ENCODE measurements around the gene GOLGA8B.

GOLGA8B gene

DNA sequence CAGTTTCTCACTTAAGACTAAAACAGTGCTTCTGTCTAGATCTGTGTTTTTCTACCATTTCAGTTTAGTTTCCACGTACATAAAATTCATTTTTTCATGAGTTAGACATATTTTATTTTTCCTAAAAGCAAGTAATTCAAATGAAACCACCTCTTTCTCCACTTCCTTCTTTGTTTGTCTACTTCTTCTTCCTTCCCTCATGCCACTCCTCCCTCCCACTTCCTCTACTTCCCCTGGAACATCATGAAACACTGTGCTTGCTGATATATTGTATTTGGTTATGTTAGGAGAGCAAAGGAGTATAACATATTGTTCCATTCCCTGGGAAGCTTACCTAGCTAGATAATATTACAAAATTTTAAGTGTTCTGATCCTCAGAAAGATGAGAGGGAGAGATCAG is 36.7 kb upstream of the GOLGA8B start:
- no peak for TF ChIP-seq CTCF (IDR thresholded peaks at IDR 0.05; ENCODE audit: borderline replicate concordance, control extremely low read depth, extremely low read depth, insufficient read depth, missing control alignments)
- DNase-seq (ENCODE audit: low spot score): no peak
- in situ Hi-C loops (cut with MboI; ENCODE audit: low sequenced_read_pairs, unreplicated experiment): loop anchor here (25.0 kb wide), 1 partner anchor 108 kb away; no protein-coding TSS in a partner anchor

DNA sequence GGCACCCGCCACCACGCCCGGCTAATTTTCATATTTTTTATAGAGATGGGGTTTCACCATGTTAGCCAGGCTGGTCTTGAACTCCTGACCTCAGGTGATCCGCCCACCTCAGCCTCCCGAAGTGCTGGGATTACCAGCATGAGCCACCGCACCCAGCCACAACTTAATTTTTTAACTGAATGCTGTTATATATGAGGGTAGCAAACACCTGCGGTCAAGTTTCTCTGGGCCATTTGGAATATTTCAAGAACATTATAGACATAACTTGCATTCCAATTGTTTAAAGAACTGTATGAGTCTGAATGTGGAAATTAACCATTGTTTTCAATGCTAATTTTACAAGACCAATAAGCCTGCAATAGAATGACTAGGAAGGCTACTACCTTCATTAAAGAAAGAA is 35.7 kb upstream of the GOLGA8B start:
- in situ Hi-C loops (cut with MboI; ENCODE audit: low sequenced_read_pairs, unreplicated experiment): loop anchor here (25.0 kb wide), 1 partner anchor 107 kb away; no protein-coding TSS in a partner anchor
- no peak for TF ChIP-seq CTCF (IDR thresholded peaks at IDR 0.05; ENCODE audit: borderline replicate concordance, control extremely low read depth, extremely low read depth, insufficient read depth, missing control alignments)
- no peak for DNase-seq (ENCODE audit: low spot score)

DNA sequence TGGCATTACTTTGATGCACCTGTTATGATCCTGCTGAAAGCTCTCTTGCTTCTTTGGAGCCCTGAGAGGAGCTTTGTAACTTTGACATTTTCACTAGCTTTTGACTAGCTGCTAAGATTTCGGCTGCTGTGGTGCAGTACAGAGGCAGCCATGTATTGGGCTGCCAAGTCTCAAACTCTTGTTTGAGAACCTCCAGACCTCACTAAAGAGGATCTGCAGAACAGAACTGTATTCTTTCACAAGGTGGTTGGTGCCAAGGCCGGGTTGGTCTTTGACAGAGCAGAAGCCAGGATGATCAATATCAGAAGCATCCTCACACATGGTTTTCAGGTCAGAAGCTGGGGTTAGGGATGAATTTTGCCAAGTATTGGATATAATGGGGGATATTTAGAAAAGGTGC is 34.6 kb upstream of the GOLGA8B start:
- in situ Hi-C loops (cut with MboI; ENCODE audit: low sequenced_read_pairs, unreplicated experiment): loop anchor here (25.0 kb wide), 1 partner anchor 106 kb away; no protein-coding TSS in a partner anchor
- no peak for DNase-seq (ENCODE audit: low spot score)

GRCh38 chr15:34616613-34617012 is 33.2 kb upstream of the GOLGA8B start:
- TF ChIP-seq CTCF (IDR thresholded peaks at IDR 0.05; ENCODE audit: borderline replicate concordance, control extremely low read depth, extremely low read depth, insufficient read depth, missing control alignments): no peak
- DNase-seq (ENCODE audit: low spot score): no peak
- in situ Hi-C loops (cut with MboI; ENCODE audit: low sequenced_read_pairs, unreplicated experiment): loop anchor here (25.0 kb wide), 1 partner anchor 104 kb away; no protein-coding TSS in a partner anchor

More for the DNA sequence above, 34.6 kb upstream of the GOLGA8B start:
- TF ChIP-seq CTCF (IDR thresholded peaks at IDR 0.05; ENCODE audit: borderline replicate concordance, control extremely low read depth, extremely low read depth, insufficient read depth, missing control alignments): no peak

DNA sequence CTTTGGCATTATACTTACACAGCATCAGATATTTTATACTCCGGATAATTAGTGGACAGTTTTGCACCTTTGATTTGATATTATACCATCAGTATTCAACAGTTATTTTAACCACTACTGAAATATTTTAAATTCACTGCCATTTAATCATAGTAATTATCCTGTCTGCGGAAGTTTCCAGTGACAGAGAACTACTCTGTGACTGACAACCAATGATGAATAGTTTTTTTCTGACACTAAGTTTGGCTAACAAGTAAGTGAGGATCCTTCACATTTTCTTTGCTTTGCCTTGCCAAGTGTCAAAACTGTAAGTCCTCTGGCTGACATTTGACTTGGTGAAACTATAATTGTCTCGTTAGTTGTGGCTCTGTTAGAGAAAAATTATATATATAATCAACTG is 30.5 kb upstream of the GOLGA8B start:
- TF ChIP-seq CTCF (IDR thresholded peaks at IDR 0.05; ENCODE audit: borderline replicate concordance, control extremely low read depth, extremely low read depth, insufficient read depth, missing control alignments): no peak
- in situ Hi-C loops (cut with MboI; ENCODE audit: low sequenced_read_pairs, unreplicated experiment): loop anchor here (25.0 kb wide), 1 partner anchor 102 kb away; no protein-coding TSS in a partner anchor
- DNase-seq (ENCODE audit: low spot score): no peak

GRCh38 chr15:34613301-34613700 is 29.9 kb upstream of the GOLGA8B start:
- TF ChIP-seq CTCF (IDR thresholded peaks at IDR 0.05; ENCODE audit: borderline replicate concordance, control extremely low read depth, extremely low read depth, insufficient read depth, missing control alignments): no peak
- no peak for DNase-seq (ENCODE audit: low spot score)
- in situ Hi-C loops (cut with MboI; ENCODE audit: low sequenced_read_pairs, unreplicated experiment): loop anchor here (25.0 kb wide), 1 partner anchor 101 kb away; no protein-coding TSS in a partner anchor
